ENCODE data around the gene UBQLN4. TPM values are rescaled to one million over a fixed set of nuclear protein-coding genes. Genes with fewer than 3 reads are reported as not detected.

The UBQLN4 gene
- total RNA-seq, 1 donor = 13.0 TPM

GRCh38 chr1:156080241-156080862, 26.8 kb upstream of the UBQLN4 start:
- Histone ChIP-seq H3K27me3 (ENCODE audit: insufficient read depth, low read length) (peaks cover 4% of the 10 kb centered on the region), H3K4me3 (ENCODE audit: insufficient read depth, low read length) (peak overlapping the region; percentile 88), H4K20me1 (ENCODE audit: insufficient read depth, low read length) (no peaks in the 10 kb centered on the region), H3K9me3 (ENCODE audit: low read depth, low read length) (no peaks in the 10 kb centered on the region), H3K4me1 (ENCODE audit: insufficient read depth, low read length) (peaks cover 14% of the 10 kb centered on the region), H2AFZ (ENCODE audit: low read length) (no peak overlapping the region), H3K27ac (ENCODE audit: low read depth, low read length) (no peak overlapping the region), H3K4me2 (ENCODE audit: insufficient read depth, low read length) (peak overlapping the region; percentile 89), H3K79me2 (ENCODE audit: insufficient read depth, low read length) (no peaks in the 10 kb centered on the region), H3K36me3 (ENCODE audit: insufficient read depth, low read length) (no peaks in the 10 kb centered on the region)
- DNase-seq (ENCODE audit: insufficient read length, low spot score, missing footprints) = peak; percentile 81
- TF ChIP-seq CTCF (IDR thresholded peaks at IDR 0.05; ENCODE audit: extremely low read depth, low read depth, low read length) = no peak

- no peak overlapping the region for H3K27ac ChIP-seq (ENCODE audit: low read depth, low read length)
- no peak for TF ChIP-seq CTCF (IDR thresholded peaks at IDR 0.05; ENCODE audit: extremely low read depth, low read depth, low read length)
- H3K36me3 ChIP-seq (ENCODE audit: insufficient read depth, low read length) = no peaks in the 10 kb centered on the region
- peaks cover 4% of the 10 kb centered on the region for H3K27me3 ChIP-seq (ENCODE audit: insufficient read depth, low read length)
- peaks cover 14% of the 10 kb centered on the region for H3K4me1 ChIP-seq (ENCODE audit: insufficient read depth, low read length)
- no peak overlapping the region for H2AFZ ChIP-seq (ENCODE audit: low read length)
- no peak overlapping the region for H3K4me2 ChIP-seq (ENCODE audit: insufficient read depth, low read length)
- H3K9me3 ChIP-seq (ENCODE audit: low read depth, low read length) = no peaks in the 10 kb centered on the region
- peak; percentile 50 for DNase-seq (ENCODE audit: insufficient read length, low spot score, missing footprints)
- H3K79me2 ChIP-seq (ENCODE audit: insufficient read depth, low read length) = no peaks in the 10 kb centered on the region
- no peaks in the 10 kb centered on the region for H4K20me1 ChIP-seq (ENCODE audit: insufficient read depth, low read length)
- H3K4me3 ChIP-seq (ENCODE audit: insufficient read depth, low read length) = no peak overlapping the region
Observed at GRCh38 chr1:156079762-156080161, 26.2 kb upstream of the UBQLN4 start.

- H4K20me1 ChIP-seq (ENCODE audit: insufficient read depth, low read length) = no peaks in the 10 kb centered on the region
- DNase-seq (ENCODE audit: insufficient read length, low spot score, missing footprints) = peak; percentile 62
- H3K9me3 ChIP-seq (ENCODE audit: low read depth, low read length) = no peaks in the 10 kb centered on the region
- H3K27ac ChIP-seq (ENCODE audit: low read depth, low read length) = no peak overlapping the region
- no peak overlapping the region for H3K4me3 ChIP-seq (ENCODE audit: insufficient read depth, low read length)
- no peak for TF ChIP-seq CTCF (IDR thresholded peaks at IDR 0.05; ENCODE audit: extremely low read depth, low read depth, low read length)
- H3K36me3 ChIP-seq (ENCODE audit: insufficient read depth, low read length) = no peaks in the 10 kb centered on the region
- H3K27me3 ChIP-seq (ENCODE audit: insufficient read depth, low read length) = peaks cover 4% of the 10 kb centered on the region
- no peak overlapping the region for H3K4me2 ChIP-seq (ENCODE audit: insufficient read depth, low read length)
- H2AFZ ChIP-seq (ENCODE audit: low read length) = no peak overlapping the region
- peaks cover 10% of the 10 kb centered on the region for H3K4me1 ChIP-seq (ENCODE audit: insufficient read depth, low read length)
- H3K79me2 ChIP-seq (ENCODE audit: insufficient read depth, low read length) = no peaks in the 10 kb centered on the region
Observed at GRCh38 chr1:156078728-156079127, 25.1 kb upstream of the UBQLN4 start.

GRCh38 chr1:156077430-156077760, 23.8 kb upstream of the UBQLN4 start:
- H2AFZ ChIP-seq (ENCODE audit: low read length) = no peak overlapping the region
- TF ChIP-seq CTCF (IDR thresholded peaks at IDR 0.05; ENCODE audit: extremely low read depth, low read depth, low read length) = no peak
- no peak overlapping the region for H3K27ac ChIP-seq (ENCODE audit: low read depth, low read length)
- H3K9me3 ChIP-seq (ENCODE audit: low read depth, low read length) = no peaks in the 10 kb centered on the region
- H3K36me3 ChIP-seq (ENCODE audit: insufficient read depth, low read length) = no peaks in the 10 kb centered on the region
- H4K20me1 ChIP-seq (ENCODE audit: insufficient read depth, low read length) = no peaks in the 10 kb centered on the region
- peak; percentile 67 for DNase-seq (ENCODE audit: insufficient read length, low spot score, missing footprints)
- no peak overlapping the region for H3K4me3 ChIP-seq (ENCODE audit: insufficient read depth, low read length)
- no peak overlapping the region for H3K4me2 ChIP-seq (ENCODE audit: insufficient read depth, low read length)
- H3K79me2 ChIP-seq (ENCODE audit: insufficient read depth, low read length) = no peaks in the 10 kb centered on the region
- peaks cover 4% of the 10 kb centered on the region for H3K27me3 ChIP-seq (ENCODE audit: insufficient read depth, low read length)
- peaks cover 9% of the 10 kb centered on the region for H3K4me1 ChIP-seq (ENCODE audit: insufficient read depth, low read length)
